AG04450 (cell line): ENCODE results near the gene TIMP2. TPM values are rescaled to one million over a fixed set of nuclear protein-coding genes. Genes with fewer than 3 reads are reported as not detected.

ENCODE experiments used
- CTCF ChIA-PET: fragments of 300-600, 350-600 bp; formaldehyde crosslinking; extraction: SDS; loops from one replicate; lab custom pipeline; 2022; ENCODE audit warnings: antibody characterized with exemption, inconsistent platforms; lab: Charles Lee
- POLR2A ChIA-PET: fragments of 350-600 bp; formaldehyde crosslinking; extraction: SDS; loops from one replicate; lab custom pipeline; 2021; ENCODE audit warnings: antibody characterized with exemption, inconsistent platforms; lab: Yijun Ruan, JAX
- DNase-seq: peaks from one replicate; pipeline ENCODE4 v3.0.0-alpha.2; 2011; ENCODE audit warnings: low read depth, low spot score
- H3K27ac ChIP-seq: one replicate; pipeline ENCODE4 v1.5.1; 2012; ENCODE audit warnings: low read depth, low read length, control low read depth
- H3K27me3 ChIP-seq: one replicate; pipeline ENCODE4 v1.6.0; 2012; ENCODE audit warnings: low read length; ENCODE audit not compliant: control insufficient read depth, insufficient read depth
- H3K4me3 ChIP-seq: 2 replicates; pipeline ENCODE4 v1.5.1; 2011; ENCODE audit warnings: mild to moderate bottlenecking, low read depth, low read length, control low read depth
- H3K9me3 ChIP-seq: 2 replicates; pipeline ENCODE4 v1.5.1; 2012; ENCODE audit warnings: low read length; ENCODE audit not compliant: control insufficient read depth, insufficient read depth
- CTCF ChIP-seq: IDR thresholded peaks from 2 replicates; pipeline ENCODE4 v1.5.1; 2011; ENCODE audit warnings: low read depth, low read length, control low read depth, inconsistent platforms
- polyA plus RNA-seq: library from polyadenylated mRNA; depleted of rRNA; stranded (reverse); fragments of >200 nt; gene quantifications from 2 replicates; pipeline ENCODE4 v1.2.3, GENCODE V29; 2011

The TIMP2 gene
- polyA plus RNA-seq, 1 experiment = 356 TPM

GRCh38 chr17:78883089-78883532, 42.1 kb downstream of the TIMP2 start:
- no peaks in the 10 kb centered on the region; the same call in 1 of the 2 replicates for H3K9me3 ChIP-seq
- DNase-seq = no peak
- H3K27me3 ChIP-seq = no peaks in the 10 kb centered on the region
- ChIA-PET POLR2A (interaction anchor here (0.9 to 1.6 kb wide), 9 partner anchors 12 to 97 kb away, joined by 3 to 7 read pairs (median 4); partner anchors contain the start of gene LGALS3BP), CTCF (interaction anchor here (1.1 to 2.0 kb wide), 2 partner anchors 17 kb away, joined by 4 to 7 read pairs; no protein-coding TSS in a partner anchor)
- TF ChIP-seq CTCF = no peak
- peak overlapping the region; percentile 50; the same call in 1 of the 2 replicates for H3K4me3 ChIP-seq
- peak overlapping the region; percentile 99 for H3K27ac ChIP-seq

- TF ChIP-seq CTCF = no peak
- POLR2A ChIA-PET = interaction anchor here (0.6 to 1.5 kb wide), 2 partner anchors 9 to 60 kb away, joined by 3 to 4 read pairs; no protein-coding TSS in a partner anchor
- H3K27ac ChIP-seq = peak overlapping the region; percentile 99
- H3K9me3 ChIP-seq = no peaks in the 10 kb centered on the region; the same call in 1 of the 2 replicates
- no peak for DNase-seq
- H3K4me3 ChIP-seq = no peak overlapping the region
- CTCF ChIA-PET = interaction anchor here (1.1 kb wide), 1 partner anchor 16 kb away, joined by 4 read pairs; no protein-coding TSS in a partner anchor
- H3K27me3 ChIP-seq = no peaks in the 10 kb centered on the region
These were observed 42.6 kb downstream of the TIMP2 start for GRCh38 chr17:78882540-78883088.

GRCh38 chr17:78879635-78880186, 45.5 kb downstream of the TIMP2 start:
- peak overlapping the region; percentile 97 for H3K27ac ChIP-seq
- DNase-seq = peak; percentile 92
- no peaks in the 10 kb centered on the region for H3K27me3 ChIP-seq
- H3K4me3 ChIP-seq = peak overlapping the region; percentile 38
- no peaks in the 10 kb centered on the region; the same call in 1 of the 2 replicates for H3K9me3 ChIP-seq
- CTCF ChIA-PET = interaction anchor here (0.6 to 2.7 kb wide), 3 partner anchors 14 to 96 kb away, joined by 4 to 15 read pairs (median 11); no protein-coding TSS in a partner anchor
- POLR2A ChIA-PET = interaction anchor here (0.7 kb wide), 1 partner anchor 28 kb away, joined by 3 read pairs; no protein-coding TSS in a partner anchor
- no peak for TF ChIP-seq CTCF

- no peaks in the 10 kb centered on the region; the same call in 1 of the 2 replicates for H3K9me3 ChIP-seq
- H3K27me3 ChIP-seq = no peaks in the 10 kb centered on the region
- TF ChIP-seq CTCF = no peak
- H3K27ac ChIP-seq = peak overlapping the region; percentile 97
- POLR2A ChIA-PET = interaction anchor here (0.7 kb wide), 1 partner anchor 29 kb away, joined by 3 read pairs; no protein-coding TSS in a partner anchor
- H3K4me3 ChIP-seq = peak overlapping the region; percentile 38
- CTCF ChIA-PET = interaction anchor here (2.7 kb wide), 1 partner anchor 13 kb away, joined by 15 read pairs; no protein-coding TSS in a partner anchor
- DNase-seq = no peak
These were observed 46.2 kb downstream of the TIMP2 start for GRCh38 chr17:78878871-78879527.
